GM12875 (cell line): Measurements from ENCODE around the gene SGPP2.
"Not testable (repeated sequence)": the region's sequence is repeated elsewhere in the genome, so short reads cannot be mapped to it uniquely, and the experiment has no call there.

Experiments used
- H3K4me3 ChIP-seq: one replicate; pipeline ENCODE4 v1.5.1; 2011; ENCODE audit warnings: low read depth, low read length, control low read depth
- CTCF ChIP-seq: IDR thresholded peaks from 2 replicates; pipeline ENCODE4 v1.5.1; 2011; ENCODE audit warnings: low read depth, mild to moderate bottlenecking, control low read depth, inconsistent platforms, low read length, moderate library complexity, borderline replicate concordance; ENCODE audit not compliant: insufficient read depth

Gene SGPP2

GRCh38 chr2:222398446-222398885, 25.9 kb upstream of the SGPP2 start:
- TF ChIP-seq CTCF = no peak
- H3K4me3 ChIP-seq = no peak overlapping the region

GRCh38 chr2:222399038-222399783, 25.1 kb upstream of the SGPP2 start:
- no peak for TF ChIP-seq CTCF
- no peak overlapping the region for H3K4me3 ChIP-seq

- H3K4me3 ChIP-seq = no peak overlapping the region
- TF ChIP-seq CTCF = no peak
Measured at GRCh38 chr2:222404151-222404905, 20.0 kb upstream of the SGPP2 start.

GRCh38 chr2:222408684-222409083, 15.7 kb upstream of the SGPP2 start:
- TF ChIP-seq CTCF = no peak
- no peak overlapping the region for H3K4me3 ChIP-seq

GRCh38 chr2:222410534-222410933, 13.8 kb upstream of the SGPP2 start:
- TF ChIP-seq CTCF = no peak

GRCh38 chr2:222412334-222412733, 12.0 kb upstream of the SGPP2 start:
- not testable (repeated sequence) for H3K4me3 ChIP-seq

More at GRCh38 chr2:222410534-222410933, 13.8 kb upstream of the SGPP2 start:
- no peak overlapping the region for H3K4me3 ChIP-seq

GRCh38 chr2:222413295-222413911, 10.9 kb upstream of the SGPP2 start:
- no peak overlapping the region for H3K4me3 ChIP-seq
- TF ChIP-seq CTCF = no peak
